ENCODE measurements around the gene GRK2.

DNA sequence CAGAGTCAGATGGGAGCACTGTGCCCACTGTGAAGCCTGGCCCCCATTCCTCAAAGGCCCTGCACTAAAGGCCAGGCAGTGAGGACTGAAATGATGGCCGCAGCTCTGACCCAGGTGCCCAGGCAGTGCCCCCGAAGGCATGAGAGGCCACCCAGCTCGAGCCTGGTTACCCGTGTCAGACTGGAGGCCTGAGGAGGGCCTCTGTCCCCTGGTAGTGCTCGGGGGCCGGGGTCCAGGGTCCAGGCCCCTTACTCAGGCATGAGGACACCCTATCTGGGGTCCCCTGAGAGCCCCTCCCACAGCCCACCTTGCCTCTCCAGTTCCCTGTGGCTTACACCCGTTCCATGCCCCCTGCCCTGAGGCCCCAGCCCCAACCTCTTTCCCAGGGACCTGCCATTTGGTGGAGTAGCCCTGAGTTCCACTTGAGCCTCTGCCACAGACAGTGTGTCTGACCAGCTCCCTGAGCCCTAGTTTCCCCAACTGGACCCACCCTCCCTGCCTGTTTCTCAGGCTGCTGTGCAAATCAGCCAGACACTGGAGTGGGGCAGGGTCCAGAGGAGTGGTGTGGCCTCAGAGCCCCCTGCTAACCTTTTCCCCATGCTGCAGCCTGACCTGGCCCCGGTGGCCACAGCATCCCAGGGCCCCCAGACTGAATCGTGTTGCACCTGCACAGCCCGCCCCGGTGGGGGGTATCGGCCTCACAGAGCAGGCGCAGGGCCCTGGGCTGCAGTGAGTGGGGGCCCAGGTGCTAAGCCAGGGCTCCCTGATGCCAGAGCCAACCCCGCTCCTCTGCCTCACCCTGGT, 12.1 kb downstream of the GRK2 start:
- TF ChIP-seq, protein P1, sequence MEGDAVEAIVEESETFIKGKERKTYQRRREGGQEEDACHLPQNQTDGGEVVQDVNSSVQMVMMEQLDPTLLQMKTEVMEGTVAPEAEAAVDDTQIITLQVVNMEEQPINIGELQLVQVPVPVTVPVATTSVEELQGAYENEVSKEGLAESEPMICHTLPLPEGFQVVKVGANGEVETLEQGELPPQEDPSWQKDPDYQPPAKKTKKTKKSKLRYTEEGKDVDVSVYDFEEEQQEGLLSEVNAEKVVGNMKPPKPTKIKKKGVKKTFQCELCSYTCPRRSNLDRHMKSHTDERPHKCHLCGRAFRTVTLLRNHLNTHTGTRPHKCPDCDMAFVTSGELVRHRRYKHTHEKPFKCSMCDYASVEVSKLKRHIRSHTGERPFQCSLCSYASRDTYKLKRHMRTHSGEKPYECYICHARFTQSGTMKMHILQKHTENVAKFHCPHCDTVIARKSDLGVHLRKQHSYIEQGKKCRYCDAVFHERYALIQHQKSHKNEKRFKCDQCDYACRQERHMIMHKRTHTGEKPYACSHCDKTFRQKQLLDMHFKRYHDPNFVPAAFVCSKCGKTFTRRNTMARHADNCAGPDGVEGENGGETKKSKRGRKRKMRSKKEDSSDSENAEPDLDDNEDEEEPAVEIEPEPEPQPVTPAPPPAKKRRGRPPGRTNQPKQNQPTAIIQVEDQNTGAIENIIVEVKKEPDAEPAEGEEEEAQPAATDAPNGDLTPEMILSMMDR (conservative IDR thresholded peaks at IDR 0.05 in 1 of 2, IDR thresholded peaks at IDR 0.05 in 1 of 2; ENCODE audit: low read depth in 1 of 2, low read length in 2 of 2) = no peak
- TF ChIP-seq EZH2 (IDR thresholded peaks at IDR 0.05; ENCODE audit: low read length, missing control alignments) = no peak
